SU-DHL-6 (cell line): ENCODE data around the gene CREB1.

ENCODE experiments used
- H2AFZ ChIP-seq: fragments of 200-600 bp; sonication (generic); 2 replicates; pipeline ENCODE4 v1.6.1; 2014; ENCODE audit warnings: low read depth, mild to moderate bottlenecking, moderate library complexity, mixed read lengths, antibody characterized with exemption, low read length; ENCODE audit not compliant: severe bottlenecking
- H3F3A ChIP-seq: fragments of 200-600 bp; shearing (Covaris generic); 2 replicates; pipeline ENCODE4 v1.6.0; 2016; ENCODE audit warnings: antibody characterized with exemption, mild to moderate bottlenecking; ENCODE audit not compliant: insufficient read depth
- H3K27ac ChIP-seq: fragments of 200-600 bp; sonication (generic); 2 replicates; pipeline ENCODE4 v1.5.1; 2016; ENCODE audit warnings: low read depth, mild to moderate bottlenecking, low read length, moderate library complexity, mixed read lengths
- H3K27me3 ChIP-seq: fragments of 200-600 bp; sonication (generic), shearing (Covaris generic); 2 replicates; pipeline ENCODE4 v1.6.0; 2014; ENCODE audit warnings: mild to moderate bottlenecking, low read length
- H3K36me3 ChIP-seq: fragments of 200-600 bp; sonication (generic); 2 replicates; pipeline ENCODE4 v1.6.1; 2014; ENCODE audit warnings: mild to moderate bottlenecking, low read length, mixed read lengths
- H3K4me2 ChIP-seq: fragments of 300-600, 200-600 bp; shearing (Covaris generic), sonication (generic); 2 replicates; pipeline ENCODE4 v1.6.0; 2014; ENCODE audit warnings: low read length, low read depth, mild to moderate bottlenecking; ENCODE audit not compliant: poor library complexity, severe bottlenecking
- H3K4me3 ChIP-seq: fragments of 200-600 bp; sonication (generic); 2 replicates; pipeline ENCODE4 v1.5.1; 2014; ENCODE audit warnings: antibody characterized with exemption, low read length, mild to moderate bottlenecking, mixed read lengths; ENCODE audit not compliant: insufficient read depth, poor library complexity, severe bottlenecking
- H3K79me2 ChIP-seq: fragments of 200-600 bp; sonication (generic); 2 replicates; pipeline ENCODE4 v1.6.1; 2014; ENCODE audit warnings: mild to moderate bottlenecking, low read length, moderate library complexity; ENCODE audit not compliant: insufficient read depth
- H3K9ac ChIP-seq: fragments of 200-600 bp; sonication (generic); 2 replicates; pipeline ENCODE4 v1.7.0; 2014; ENCODE audit warnings: mild to moderate bottlenecking, low read length
- H3K9me2 ChIP-seq: fragments of 200-600 bp; sonication (generic); replicated peaks from 2 replicates; pipeline ENCODE4 v1.6.1; 2014; ENCODE audit warnings: low read length; ENCODE audit not compliant: insufficient read depth
- H3K9me3 ChIP-seq: fragments of 200-600 bp; sonication (generic); 2 replicates; pipeline ENCODE4 v1.6.1; 2014; ENCODE audit warnings: low read length, mixed read lengths; ENCODE audit not compliant: insufficient read depth
- H4K20me1 ChIP-seq: fragments of 200-600 bp; sonication (generic); 2 replicates; pipeline ENCODE4 v1.6.1; 2014; ENCODE audit warnings: low read depth, mild to moderate bottlenecking, antibody characterized with exemption, low read length, moderate library complexity, mixed read lengths
- CTCF ChIP-seq: fragments of 200-600 bp; sonication (generic); IDR thresholded peaks from one replicate; pipeline ENCODE4 v1.5.1; 2017; ENCODE audit warnings: antibody characterized with exemption, mild to moderate bottlenecking, low read length, moderate library complexity; ENCODE audit not compliant: insufficient read depth, poor library complexity, severe bottlenecking
- EZH2phosphoT487 ChIP-seq: fragments of 200-600 bp; sonication (generic), shearing (Covaris generic); conservative IDR thresholded peaks from 2 replicates; pipeline ENCODE4 v1.6.1; 2018; ENCODE audit warnings: mild to moderate bottlenecking, antibody characterized with exemption, low read length, moderate library complexity, mixed read lengths

CREB1 gene

GRCh38 chr2:207498427-207498826, 31.3 kb upstream of the CREB1 start:
- Histone ChIP-seq H3K36me3 (no peaks in the 10 kb centered on the region), H3K79me2 (no peaks in the 10 kb centered on the region), H3K27me3 (no peaks in the 10 kb centered on the region), H3F3A (no peaks in the 10 kb centered on the region), H3K9ac (no peak overlapping the region), H2AFZ (no peak overlapping the region), H3K9me2 (no peaks in the 10 kb centered on the region), H3K9me3 (no peaks in the 10 kb centered on the region), H4K20me1 (no peaks in the 10 kb centered on the region), H3K27ac (no peak overlapping the region), H3K4me3 (no peak overlapping the region), H3K4me2 (no peak overlapping the region)
- no peak for TF ChIP-seq EZH2phosphoT487
- TF ChIP-seq CTCF: no peak

GRCh38 chr2:207499114-207499513, 30.6 kb upstream of the CREB1 start:
- Histone ChIP-seq H3K4me3 (no peak overlapping the region), H4K20me1 (no peaks in the 10 kb centered on the region), H3F3A (no peaks in the 10 kb centered on the region), H3K27me3 (no peaks in the 10 kb centered on the region), H2AFZ (no peak overlapping the region), H3K9ac (no peak overlapping the region), H3K36me3 (no peaks in the 10 kb centered on the region), H3K9me2 (no peaks in the 10 kb centered on the region), H3K79me2 (no peaks in the 10 kb centered on the region), H3K27ac (no peak overlapping the region), H3K9me3 (no peaks in the 10 kb centered on the region), H3K4me2 (no peak overlapping the region)
- TF ChIP-seq EZH2phosphoT487: no peak
- TF ChIP-seq CTCF: no peak

- TF ChIP-seq EZH2phosphoT487 (no peak), CTCF (no peak)
Measured at GRCh38 chr2:207501802-207502576, 27.8 kb upstream of the CREB1 start.

More at GRCh38 chr2:207501802-207502576, 27.8 kb upstream of the CREB1 start:
- H4K20me1 ChIP-seq: no peaks in the 10 kb centered on the region
- no peak overlapping the region for H3K4me2 ChIP-seq
- H3K27me3 ChIP-seq: no peaks in the 10 kb centered on the region
- no peaks in the 10 kb centered on the region for H3K9me2 ChIP-seq
- H3K9me3 ChIP-seq: no peaks in the 10 kb centered on the region
- H3K4me3 ChIP-seq: no peak overlapping the region
- no peak overlapping the region for H3K27ac ChIP-seq
- H3K79me2 ChIP-seq: no peaks in the 10 kb centered on the region
- H3K9ac ChIP-seq: no peak overlapping the region
- H3F3A ChIP-seq: no peaks in the 10 kb centered on the region
- H2AFZ ChIP-seq: no peak overlapping the region
- H3K36me3 ChIP-seq: no peaks in the 10 kb centered on the region
